Measurements from ENCODE around the gene ZNF335. TPM values are rescaled to one million over a fixed set of nuclear protein-coding genes. Genes with fewer than 3 reads are reported as not detected.
A peak's percentile ranks its signal among the peaks of the same experiment; 100 is the strongest.

The ZNF335 gene
- total and polyA plus RNA-seq, 2 of the 13 experiments (the other 11 are each of a cell fraction or from before 2014, with no cell fraction given): 9.7 to 13.7 TPM

DNA sequence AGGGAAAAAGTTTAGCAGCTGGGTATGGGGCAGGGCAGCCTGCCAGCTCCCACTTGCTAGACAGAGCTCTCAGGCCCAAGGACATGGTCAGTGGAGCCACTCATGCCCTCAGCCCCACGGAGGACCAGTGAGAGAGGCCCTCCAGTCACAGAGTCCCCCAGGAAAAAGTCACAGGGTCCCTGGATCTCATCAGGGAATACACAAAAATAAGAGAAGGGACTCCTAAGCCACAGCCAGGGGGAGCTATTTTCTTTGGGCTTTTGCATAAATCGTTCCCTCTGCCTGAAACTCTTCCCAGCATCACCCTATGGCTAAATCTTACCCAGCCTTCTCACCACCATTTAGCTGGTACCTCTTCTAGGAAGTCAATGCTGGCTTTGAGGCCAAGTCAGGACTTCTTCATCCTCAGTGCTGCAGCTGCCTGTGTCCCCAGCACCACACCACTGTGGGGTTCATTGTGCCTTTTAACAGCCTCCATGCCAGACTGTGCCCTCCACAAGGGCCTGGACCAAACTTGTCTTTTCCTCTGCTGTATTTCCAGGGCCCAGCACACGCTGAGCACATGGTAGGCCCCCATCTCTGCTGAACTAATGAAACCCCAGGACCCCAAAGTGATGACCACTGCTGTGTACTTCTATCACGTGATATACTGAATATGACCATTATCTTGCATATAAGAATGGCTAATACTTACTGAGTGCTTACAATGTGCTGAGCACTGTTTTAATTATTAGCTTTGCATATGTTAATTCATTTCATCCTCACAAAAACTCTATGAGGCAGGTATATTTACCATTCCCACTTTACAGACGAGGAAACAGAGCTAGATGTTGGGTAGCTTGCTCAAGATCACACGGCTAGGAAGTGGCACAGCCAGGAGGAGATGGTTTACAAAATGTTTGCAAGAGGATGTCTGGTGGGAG lies 2.0 kb downstream of the ZNF335 start (continued):
- TF ChIP-seq AGO1 (IDR thresholded peaks at IDR 0.05; ENCODE audit: low read depth, low read length, poor library complexity, severe bottlenecking) (no peak), ZNF383 (CRISPR knock-in tag; IDR thresholded peaks at IDR 0.05; ENCODE audit: borderline replicate concordance) (no peak), TCF7 (IDR thresholded peaks at IDR 0.05; ENCODE audit: low read depth) (no peak), KDM3A (CRISPR knock-in tag; IDR thresholded peaks at IDR 0.05; ENCODE audit: low read depth) (no peak), HDAC2 (CRISPR knock-in tag; IDR thresholded peaks at IDR 0.05) (peak; percentile 47; the same call in 1 of the 2 replicates), KLF16 (CRISPR knock-in tag; IDR thresholded peaks at IDR 0.05) (peak in 1 of 2 experiments; percentile 59; a peak in 1 of 4 replicates), SMAD1 (CRISPR knock-in tag; IDR thresholded peaks at IDR 0.05; ENCODE audit: borderline replicate concordance, low read depth) (no peak), ZBTB1 (CRISPR knock-in tag; IDR thresholded peaks at IDR 0.05; ENCODE audit: borderline replicate concordance) (no peak), ZNF788 (CRISPR knock-in tag; IDR thresholded peaks at IDR 0.05; ENCODE audit: borderline replicate concordance) (0 out of 2 replicates have a peak, but pooled peaks have one; percentile 6), TAF1 (CRISPR knock-in tag; IDR thresholded peaks at IDR 0.05) (peak; percentile 27; the same call in 1 of the 2 replicates), ATF2 (CRISPR knock-in tag; IDR thresholded peaks at IDR 0.05) (no peak), ZBTB7A (CRISPR knock-in tag; IDR thresholded peaks at IDR 0.05) (no peak), U2AF1 (optimal IDR thresholded peaks at IDR 0.05; ENCODE audit: low read depth, low read length) (no peak), ZNF44 (CRISPR knock-in tag; IDR thresholded peaks at IDR 0.05) (no peak), ZFP82 (CRISPR knock-in tag; IDR thresholded peaks at IDR 0.05; ENCODE audit: borderline replicate concordance) (no peak), ZNF501 (CRISPR knock-in tag; IDR thresholded peaks at IDR 0.05) (peak; percentile 25; the same call in 1 of the 2 replicates)
- TF ChIP-seq, protein P1, sequence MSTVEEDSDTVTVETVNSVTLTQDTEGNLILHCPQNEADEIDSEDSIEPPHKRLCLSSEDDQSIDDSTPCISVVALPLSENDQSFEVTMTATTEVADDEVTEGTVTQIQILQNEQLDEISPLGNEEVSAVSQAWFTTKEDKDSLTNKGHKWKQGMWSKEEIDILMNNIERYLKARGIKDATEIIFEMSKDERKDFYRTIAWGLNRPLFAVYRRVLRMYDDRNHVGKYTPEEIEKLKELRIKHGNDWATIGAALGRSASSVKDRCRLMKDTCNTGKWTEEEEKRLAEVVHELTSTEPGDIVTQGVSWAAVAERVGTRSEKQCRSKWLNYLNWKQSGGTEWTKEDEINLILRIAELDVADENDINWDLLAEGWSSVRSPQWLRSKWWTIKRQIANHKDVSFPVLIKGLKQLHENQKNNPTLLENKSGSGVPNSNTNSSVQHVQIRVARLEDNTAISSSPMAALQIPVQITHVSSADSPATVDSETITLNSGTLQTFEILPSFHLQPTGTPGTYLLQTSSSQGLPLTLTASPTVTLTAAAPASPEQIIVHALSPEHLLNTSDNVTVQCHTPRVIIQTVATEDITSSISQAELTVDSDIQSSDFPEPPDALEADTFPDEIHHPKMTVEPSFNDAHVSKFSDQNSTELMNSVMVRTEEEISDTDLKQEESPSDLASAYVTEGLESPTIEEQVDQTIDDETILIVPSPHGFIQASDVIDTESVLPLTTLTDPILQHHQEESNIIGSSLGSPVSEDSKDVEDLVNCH (CRISPR knock-in tag; IDR thresholded peaks at IDR 0.05): no peak
- TF ChIP-seq, protein P2, sequence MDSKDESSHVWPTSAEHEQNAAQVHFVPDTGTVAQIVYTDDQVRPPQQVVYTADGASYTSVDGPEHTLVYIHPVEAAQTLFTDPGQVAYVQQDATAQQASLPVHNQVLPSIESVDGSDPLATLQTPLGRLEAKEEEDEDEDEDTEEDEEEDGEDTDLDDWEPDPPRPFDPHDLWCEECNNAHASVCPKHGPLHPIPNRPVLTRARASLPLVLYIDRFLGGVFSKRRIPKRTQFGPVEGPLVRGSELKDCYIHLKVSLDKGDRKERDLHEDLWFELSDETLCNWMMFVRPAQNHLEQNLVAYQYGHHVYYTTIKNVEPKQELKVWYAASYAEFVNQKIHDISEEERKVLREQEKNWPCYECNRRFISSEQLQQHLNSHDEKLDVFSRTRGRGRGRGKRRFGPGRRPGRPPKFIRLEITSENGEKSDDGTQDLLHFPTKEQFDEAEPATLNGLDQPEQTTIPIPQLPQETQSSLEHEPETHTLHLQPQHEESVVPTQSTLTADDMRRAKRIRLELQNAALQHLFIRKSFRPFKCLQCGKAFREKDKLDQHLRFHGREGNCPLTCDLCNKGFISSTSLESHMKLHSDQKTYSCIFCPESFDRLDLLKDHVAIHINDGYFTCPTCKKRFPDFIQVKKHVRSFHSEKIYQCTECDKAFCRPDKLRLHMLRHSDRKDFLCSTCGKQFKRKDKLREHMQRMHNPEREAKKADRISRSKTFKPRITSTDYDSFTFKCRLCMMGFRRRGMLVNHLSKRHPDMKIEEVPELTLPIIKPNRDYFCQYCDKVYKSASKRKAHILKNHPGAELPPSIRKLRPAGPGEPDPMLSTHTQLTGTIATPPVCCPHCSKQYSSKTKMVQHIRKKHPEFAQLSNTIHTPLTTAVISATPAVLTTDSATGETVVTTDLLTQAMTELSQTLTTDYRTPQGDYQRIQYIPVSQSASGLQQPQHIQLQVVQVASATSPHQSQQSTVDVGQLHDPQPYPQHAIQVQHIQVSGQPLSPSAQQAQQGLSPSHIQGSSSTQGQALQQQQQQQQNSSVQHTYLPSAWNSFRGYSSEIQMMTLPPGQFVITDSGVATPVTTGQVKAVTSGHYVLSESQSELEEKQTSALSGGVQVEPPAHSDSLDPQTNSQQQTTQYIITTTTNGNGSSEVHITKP (CRISPR knock-in tag; IDR thresholded peaks at IDR 0.05; ENCODE audit: low read depth): peak; percentile 83
- TF ChIP-seq, protein P3, sequence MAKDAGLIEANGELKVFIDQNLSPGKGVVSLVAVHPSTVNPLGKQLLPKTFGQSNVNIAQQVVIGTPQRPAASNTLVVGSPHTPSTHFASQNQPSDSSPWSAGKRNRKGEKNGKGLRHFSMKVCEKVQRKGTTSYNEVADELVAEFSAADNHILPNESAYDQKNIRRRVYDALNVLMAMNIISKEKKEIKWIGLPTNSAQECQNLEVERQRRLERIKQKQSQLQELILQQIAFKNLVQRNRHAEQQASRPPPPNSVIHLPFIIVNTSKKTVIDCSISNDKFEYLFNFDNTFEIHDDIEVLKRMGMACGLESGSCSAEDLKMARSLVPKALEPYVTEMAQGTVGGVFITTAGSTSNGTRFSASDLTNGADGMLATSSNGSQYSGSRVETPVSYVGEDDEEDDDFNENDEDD (CRISPR knock-in tag; IDR thresholded peaks at IDR 0.05; ENCODE audit: borderline replicate concordance): no peak; the same call in 1 of the 2 replicates

Measured in HepG2 (cell line).